C4-2B (cell line): ENCODE data around the gene CDH18.

Experiments
- CTCF ChIP-seq: fragments of 450-650 bp; conservative IDR thresholded peaks from 2 replicates; pipeline ENCODE4 v1.5.1; 2017; ENCODE audit warnings: mild to moderate bottlenecking
- ZFX ChIP-seq: fragments of 450-650 bp; IDR thresholded peaks from 2 replicates; pipeline ENCODE4 v1.6.1; 2017

DNA sequence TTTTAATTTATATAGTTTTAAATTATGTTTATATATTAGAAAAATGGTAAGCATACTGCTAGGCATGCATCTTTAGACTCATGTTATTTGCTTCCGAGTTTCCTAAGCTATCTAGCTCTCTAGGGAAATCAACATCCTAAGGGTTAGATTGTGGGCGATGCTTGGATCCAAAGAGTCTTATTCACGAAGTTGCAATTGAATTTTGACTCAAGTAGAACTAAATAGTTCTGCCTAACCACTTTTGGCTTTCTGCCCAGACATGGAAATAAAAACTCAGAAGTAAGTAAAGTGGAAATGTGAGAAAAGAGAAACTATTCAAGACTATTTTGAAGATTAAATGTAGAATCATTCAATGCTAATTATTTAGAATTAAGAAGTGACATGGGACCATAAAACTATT is 440.4 kb downstream of the CDH18 start:
- TF ChIP-seq CTCF (no peak), ZFX (no peak)
